ENCODE results near the gene UBE2QL1. TPM values are rescaled to one million over a fixed set of nuclear protein-coding genes. Genes with fewer than 3 reads are reported as not detected.

The UBE2QL1 gene
- total RNA-seq, 4 donors from 2014 or later, result 0.72 to 5.0 (median 2.4) TPM

GRCh38 chr5:6490246-6490645 is 41.6 kb downstream of the UBE2QL1 start:
- TF ChIP-seq CTCF (IDR thresholded peaks at IDR 0.05), result no peak
- no peak for ATAC-seq (ENCODE audit: low FRiP score)
- no peak for DNase-seq (ENCODE audit: low spot score)

- DNase-seq (ENCODE audit: low spot score) (no peak), ATAC-seq (ENCODE audit: low FRiP score) (no peak)
These were observed 42.0 kb downstream of the UBE2QL1 start for GRCh38 chr5:6490693-6491092.

GRCh38 chr5:6491196-6491918 is 42.7 kb downstream of the UBE2QL1 start:
- TF ChIP-seq CTCF (IDR thresholded peaks at IDR 0.05), result no peak
- ATAC-seq (ENCODE audit: low FRiP score) (no peak), DNase-seq (ENCODE audit: low spot score) (no peak)

More at GRCh38 chr5:6490693-6491092, 42.0 kb downstream of the UBE2QL1 start:
- no peak for TF ChIP-seq CTCF (IDR thresholded peaks at IDR 0.05)

GRCh38 chr5:6491919-6492290 is 43.2 kb downstream of the UBE2QL1 start:
- DNase-seq (ENCODE audit: low spot score) (no peak), ATAC-seq (ENCODE audit: low FRiP score) (no peak)
- no peak for TF ChIP-seq CTCF (IDR thresholded peaks at IDR 0.05)

- ATAC-seq (ENCODE audit: low FRiP score) (no peak), DNase-seq (ENCODE audit: low spot score) (no peak)
- TF ChIP-seq CTCF (IDR thresholded peaks at IDR 0.05), result no peak
These were observed 44.3 kb downstream of the UBE2QL1 start for GRCh38 chr5:6492934-6493333.

GRCh38 chr5:6493681-6494454 is 45.2 kb downstream of the UBE2QL1 start:
- ATAC-seq (ENCODE audit: low FRiP score), result no peak
- DNase-seq (ENCODE audit: low spot score), result no peak
- TF ChIP-seq CTCF (IDR thresholded peaks at IDR 0.05), result no peak

- TF ChIP-seq CTCF (IDR thresholded peaks at IDR 0.05), result no peak
- DNase-seq (ENCODE audit: low spot score), result no peak
- no peak for ATAC-seq (ENCODE audit: low FRiP score)
These were observed 46.3 kb downstream of the UBE2QL1 start for GRCh38 chr5:6494939-6495338.
